Esophagus (tissue), 2 donors: ENCODE measurements around the gene SPAG4. TPM values are rescaled to one million over a fixed set of nuclear protein-coding genes. Genes with fewer than 3 reads are reported as not detected.

ENCODE experiments used
- H3K27ac ChIP-seq, 2 donors: one replicate each; pipeline ENCODE4 v1.5.1; 2013; ENCODE audit warnings: low read depth in 2 of 2, mild to moderate bottlenecking in 2 of 2, inconsistent platforms in 1 of 2, low read length in 1 of 2, moderate library complexity in 1 of 2
- H3K27me3 ChIP-seq, 2 donors: one replicate each; pipeline ENCODE4 v1.6.1; 2013; ENCODE audit warnings: low read length in 2 of 2, control low read depth in 1 of 2, mild to moderate bottlenecking in 1 of 2; ENCODE audit not compliant: insufficient read depth in 2 of 2, control insufficient read depth in 1 of 2
- H3K36me3 ChIP-seq, 2 donors: one replicate each; pipeline ENCODE4 v1.6.1; 2013; ENCODE audit warnings: low read length in 1 of 2; ENCODE audit not compliant: control insufficient read depth in 2 of 2, insufficient read depth in 2 of 2
- H3K4me1 ChIP-seq, 2 donors: one replicate each; pipeline ENCODE4 v1.6.1; 2013; ENCODE audit warnings: low read length in 1 of 2; ENCODE audit not compliant: control insufficient read depth in 2 of 2, insufficient read depth in 2 of 2
- H3K4me3 ChIP-seq, 2 donors: one replicate each; pipeline ENCODE4 v1.5.1; 2013; ENCODE audit warnings: low read length in 2 of 2, mild to moderate bottlenecking in 2 of 2, low read depth in 1 of 2, moderate library complexity in 1 of 2
- H3K9me3 ChIP-seq, 2 donors: one replicate each; pipeline ENCODE4 v1.6.1; 2013; ENCODE audit warnings: mild to moderate bottlenecking in 2 of 2, low read depth in 1 of 2, low read length in 1 of 2, moderate library complexity in 1 of 2; ENCODE audit not compliant: control insufficient read depth in 2 of 2, insufficient read depth in 1 of 2
- WGBS, 2 donors: extraction: QIAGEN DNeasy Blood & Tissue Kit; methylation state at CpG; one replicate each; pipeline ENCODE4 v1.1.7; 2013; 5-methylcytosine and 5-hydroxymethylcytosine counted together
- polyA plus RNA-seq, 2 donors: library from polyadenylated mRNA; stranded (reverse); fragments of 200-250 nt; gene quantifications; one replicate each; pipeline ENCODE4 v1.2.3, GENCODE V29; 2013
- donor health status: healthy with polysubstance abuse.
- donor health status: Bipolar disorder and iron deficiency.

The SPAG4 gene
- polyA plus RNA-seq, 2 donors: 1.6 to 3.8 TPM

DNA sequence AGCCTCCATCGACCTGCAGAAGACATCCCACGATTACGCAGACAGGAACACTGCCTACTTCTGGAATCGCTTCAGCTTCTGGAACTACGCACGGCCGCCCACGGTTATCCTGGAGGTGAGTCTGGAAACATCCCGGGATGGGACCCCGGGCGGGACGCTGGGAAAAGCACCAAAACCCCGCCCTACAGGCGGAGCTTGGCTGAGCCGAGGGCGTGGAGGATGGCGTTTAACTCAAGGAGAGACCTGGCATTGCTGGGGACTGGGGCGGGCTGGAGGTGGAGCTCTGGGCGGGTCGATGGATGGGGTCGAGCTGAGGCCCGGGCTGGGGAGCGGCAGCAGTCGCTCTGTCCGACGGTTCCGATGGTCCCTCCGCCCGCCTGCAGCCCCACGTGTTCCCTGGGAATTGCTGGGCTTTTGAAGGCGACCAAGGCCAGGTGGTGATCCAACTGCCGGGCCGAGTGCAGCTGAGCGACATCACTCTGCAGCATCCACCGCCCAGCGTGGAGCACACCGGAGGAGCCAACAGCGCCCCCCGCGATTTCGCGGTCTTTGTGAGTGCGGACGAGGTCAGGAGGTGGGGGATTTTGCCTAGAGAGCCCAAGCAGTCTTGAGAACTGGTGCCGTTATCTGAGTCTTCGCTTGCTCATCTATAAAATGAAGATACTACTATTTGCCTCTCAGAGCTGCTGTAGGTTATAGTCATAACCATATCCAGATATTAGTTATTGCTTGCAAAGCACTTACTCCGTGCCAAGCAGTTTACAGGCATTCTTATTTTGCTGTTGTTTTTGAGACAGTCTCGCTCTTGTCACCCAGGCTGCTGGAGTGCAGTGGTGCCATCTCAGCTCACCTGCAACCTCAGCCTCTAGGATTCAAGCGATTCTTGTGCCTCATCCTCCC lies 3.8 kb downstream of the SPAG4 start:
- Histone ChIP-seq H3K27ac (peak overlapping the region; percentile 34 to 42), H3K9me3 (no peaks in the 10 kb centered on the region), H3K4me1 (peaks cover 7 to 9% of the 10 kb centered on the region in 2 donors), H3K27me3 (no peaks in the 10 kb centered on the region), H3K36me3 (peaks cover 0 to 3% of the 10 kb centered on the region in 2 donors), H3K4me3 (peak overlapping the region; percentile 45 to 54)
- WGBS, 2 donors: 5% methylated on average over 49 of the region's 49 CpGs

DNA sequence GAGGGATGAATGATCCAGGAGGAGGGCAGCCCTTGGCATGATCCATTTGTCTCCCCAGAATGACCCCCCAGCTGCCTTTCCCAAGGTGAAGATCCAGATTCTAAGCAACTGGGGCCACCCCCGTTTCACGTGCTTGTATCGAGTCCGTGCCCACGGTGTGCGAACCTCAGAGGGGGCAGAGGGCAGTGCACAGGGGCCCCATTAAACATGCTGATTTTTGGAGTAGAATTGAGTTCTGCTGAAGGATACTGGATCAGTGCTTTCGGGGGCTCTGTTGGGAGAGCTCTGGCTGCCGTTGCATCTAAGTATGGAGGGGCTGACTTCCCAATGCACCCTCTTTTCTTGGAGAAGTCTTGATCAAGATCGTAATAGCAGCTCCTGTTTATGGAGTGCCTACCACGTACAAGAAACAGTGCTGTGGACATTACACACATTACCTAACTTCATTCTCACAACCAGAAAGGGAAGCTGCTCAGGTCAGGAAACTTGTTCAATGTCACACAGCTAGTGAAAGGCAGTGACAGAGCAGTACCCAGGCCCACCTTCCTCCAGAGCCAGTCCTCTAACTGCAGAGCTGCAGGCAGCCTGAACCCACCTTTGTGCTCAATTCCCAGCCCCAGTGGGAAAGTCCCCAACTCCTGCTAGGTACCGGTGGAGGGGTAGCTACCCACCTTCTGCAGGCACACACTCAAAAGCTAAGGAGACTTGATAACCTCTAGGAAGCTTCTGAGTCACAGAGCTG lies 5.4 kb downstream of the SPAG4 start:
- Histone ChIP-seq H3K9me3 (no peaks in the 10 kb centered on the region), H3K4me1 (peaks cover 6 to 7% of the 10 kb centered on the region in 2 donors), H3K4me3 (no peak overlapping the region), H3K36me3 (peaks cover 0 to 6% of the 10 kb centered on the region in 2 donors), H3K27me3 (no peaks in the 10 kb centered on the region), H3K27ac (no peak overlapping the region)
- WGBS, 2 donors: 88 to 91% methylated on average over 11 of the region's 11 CpGs

DNA sequence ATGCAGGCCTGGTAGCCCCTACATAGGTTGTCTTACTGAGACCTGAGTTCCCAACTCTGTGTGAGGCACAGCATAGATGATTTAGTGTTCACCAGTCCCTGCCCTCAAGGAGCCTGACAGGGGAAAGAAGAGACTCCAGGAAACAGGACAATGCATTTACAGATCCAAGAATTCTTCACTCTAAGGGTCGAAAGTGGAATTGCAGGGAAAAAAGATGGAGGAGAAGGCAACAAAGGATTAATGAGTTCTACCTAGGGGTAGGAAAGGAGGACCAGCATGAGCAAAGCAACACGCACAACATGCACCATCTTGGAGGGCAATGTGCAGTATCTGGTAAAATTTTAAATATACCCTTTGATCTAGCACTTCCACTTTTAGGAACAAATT lies 5.9 kb downstream of the SPAG4 start:
- Histone ChIP-seq H3K27me3 (no peaks in the 10 kb centered on the region), H3K4me3 (no peak overlapping the region), H3K36me3 (peaks cover 0 to 11% of the 10 kb centered on the region in 2 donors), H3K4me1 (peaks cover 6 to 7% of the 10 kb centered on the region in 2 donors), H3K9me3 (no peaks in the 10 kb centered on the region), H3K27ac (no peak overlapping the region)
- 88 to 89% methylated on average over 2 of the region's 2 CpGs for WGBS, 2 donors

DNA sequence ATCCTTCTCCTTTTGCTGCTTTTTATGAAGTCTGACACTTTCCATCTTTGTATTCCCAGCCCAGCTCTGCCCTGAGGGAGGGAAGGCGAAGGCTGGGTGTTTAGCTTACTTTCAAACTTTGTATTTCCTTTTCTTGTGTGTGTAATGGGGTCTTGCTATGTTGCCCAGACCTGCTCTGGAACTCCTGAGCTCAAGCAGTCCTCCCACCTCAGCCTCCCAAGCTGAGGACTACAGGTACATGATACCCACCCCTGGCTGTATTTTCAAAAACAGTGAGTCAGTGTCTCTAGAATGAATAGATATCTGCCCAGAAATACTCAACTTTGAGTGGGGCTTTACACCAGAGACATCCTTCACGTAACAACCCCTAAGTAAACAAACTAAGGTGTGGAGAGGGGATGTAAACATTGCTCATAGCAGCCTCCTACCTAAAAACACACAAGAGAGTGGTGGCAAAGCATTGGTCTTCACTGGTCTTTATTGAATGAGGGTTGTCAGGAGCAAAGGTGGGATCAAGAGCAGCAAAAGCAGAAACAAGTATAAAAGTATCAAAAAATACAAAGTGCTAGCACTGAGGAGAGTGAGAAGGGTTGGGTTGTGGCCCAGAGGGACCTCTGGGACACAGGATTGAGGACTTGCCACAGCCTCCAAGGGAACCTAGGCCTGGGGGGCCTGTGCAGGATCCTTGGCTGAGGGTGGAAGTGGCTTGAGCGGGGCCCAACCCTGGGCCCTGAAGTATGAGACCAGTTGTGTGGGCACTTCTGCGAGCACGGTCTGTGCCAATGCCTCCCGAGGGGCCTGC lies 10.2 kb downstream of the SPAG4 start:
- Histone ChIP-seq H3K36me3 (peaks cover 2 to 20% of the 10 kb centered on the region in 2 donors), H3K4me3 (no peak overlapping the region), H3K27ac (no peak overlapping the region), H3K9me3 (no peaks in the 10 kb centered on the region), H3K27me3 (no peaks in the 10 kb centered on the region), H3K4me1 (no peaks in the 10 kb centered on the region)
- WGBS, 2 donors: 89 to 95% methylated on average over 6 of the region's 6 CpGs

DNA sequence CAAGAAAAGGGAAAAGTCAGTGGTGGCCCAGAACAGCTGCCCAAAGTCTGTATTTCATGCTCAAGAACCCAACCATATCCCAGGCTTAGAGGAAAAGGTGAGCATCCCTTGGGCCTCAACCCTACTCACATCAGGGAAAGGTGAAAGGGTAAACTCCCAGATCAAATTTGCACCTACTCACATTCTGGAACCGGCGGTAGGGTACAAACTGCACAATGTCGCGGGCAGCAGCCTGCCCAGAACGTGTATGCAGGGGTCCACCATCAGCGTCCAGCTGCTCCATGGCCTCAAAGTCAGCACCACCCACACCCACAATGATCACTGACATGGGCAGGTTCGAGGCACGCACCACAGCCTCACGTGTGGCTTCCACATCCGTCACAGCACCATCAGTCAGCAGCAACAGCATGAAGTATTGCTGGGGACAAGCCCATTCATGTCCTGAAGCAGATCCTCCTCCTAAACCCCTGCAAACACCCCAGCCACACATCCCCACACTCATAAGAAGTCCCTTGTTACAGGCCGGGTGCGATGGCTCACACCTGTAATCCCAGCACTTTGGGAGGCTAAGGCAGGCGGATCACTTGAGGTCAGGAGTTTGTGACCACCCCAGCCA lies 10.9 kb downstream of the SPAG4 start:
- Histone ChIP-seq H3K36me3 (peaks cover 9 to 23% of the 10 kb centered on the region in 2 donors), H3K9me3 (no peaks in the 10 kb centered on the region), H3K27me3 (no peaks in the 10 kb centered on the region), H3K4me3 (no peak overlapping the region), H3K4me1 (no peaks in the 10 kb centered on the region), H3K27ac (no peak overlapping the region)
- WGBS, 2 donors: 84 to 86% methylated on average over 13 of the region's 13 CpGs

DNA sequence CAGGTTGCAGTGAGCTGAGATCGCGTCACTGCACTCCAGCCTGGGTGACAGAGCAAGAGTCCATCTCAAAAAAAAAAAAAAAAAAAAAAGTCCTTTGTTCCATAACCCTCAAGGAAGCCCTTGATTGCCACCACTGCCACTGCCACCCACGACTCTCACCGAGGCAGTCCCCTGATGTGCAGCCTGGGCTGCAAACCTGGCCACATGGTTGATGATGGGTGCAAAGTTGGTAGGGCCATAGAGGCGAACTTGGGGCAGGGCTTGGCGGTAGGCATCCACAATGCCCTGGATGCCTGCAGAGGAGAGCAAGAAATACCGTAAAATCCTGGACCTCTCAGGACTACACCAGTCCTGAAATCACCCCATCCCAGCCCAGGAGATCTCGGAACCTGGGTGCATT lies 11.5 kb downstream of the SPAG4 start:
- peaks cover 13 to 25% of the 10 kb centered on the region in 2 donors for H3K36me3 ChIP-seq
- no peak overlapping the region for H3K4me3 ChIP-seq
- no peaks in the 10 kb centered on the region for H3K27me3 ChIP-seq
- H3K4me1 ChIP-seq: no peaks in the 10 kb centered on the region
- no peak overlapping the region for H3K27ac ChIP-seq
- H3K9me3 ChIP-seq: no peaks in the 10 kb centered on the region
- 96 to 97% methylated on average over 8 of the region's 8 CpGs for WGBS, 2 donors

DNA sequence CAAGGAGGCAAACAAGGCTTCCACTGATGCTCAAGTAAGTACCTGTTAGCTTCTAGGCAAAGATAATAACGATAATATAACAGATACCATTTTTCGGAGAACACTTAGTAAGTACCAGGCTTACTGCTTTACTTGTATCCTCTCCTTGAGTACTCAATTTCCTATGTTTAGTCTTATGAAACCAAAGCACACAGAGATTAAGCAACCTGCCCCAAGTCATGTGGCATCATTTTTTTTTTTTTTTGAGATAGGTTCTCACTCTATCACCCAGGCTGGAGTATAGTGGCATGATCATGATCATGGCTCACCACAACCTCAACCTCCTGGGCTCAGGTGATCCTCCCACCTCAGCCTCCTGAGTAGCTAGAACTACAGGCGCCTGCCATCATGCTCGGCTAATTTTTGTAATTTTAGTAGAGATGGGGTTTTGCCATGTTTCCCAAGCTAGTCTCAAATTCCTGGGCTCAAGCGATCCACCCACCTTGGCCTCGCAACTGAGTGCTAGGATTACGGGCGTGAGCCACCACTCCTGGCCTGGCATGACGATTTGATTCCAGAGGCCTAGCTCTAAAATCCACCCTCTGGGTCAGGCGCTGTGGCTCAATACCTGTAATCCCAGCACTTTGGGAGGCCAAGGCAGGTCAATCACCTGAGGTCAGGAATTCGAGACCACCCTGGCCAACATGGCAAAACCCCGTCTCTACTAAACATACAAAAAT lies 14.0 kb downstream of the SPAG4 start:
- no peaks in the 10 kb centered on the region for H3K9me3 ChIP-seq

DNA sequence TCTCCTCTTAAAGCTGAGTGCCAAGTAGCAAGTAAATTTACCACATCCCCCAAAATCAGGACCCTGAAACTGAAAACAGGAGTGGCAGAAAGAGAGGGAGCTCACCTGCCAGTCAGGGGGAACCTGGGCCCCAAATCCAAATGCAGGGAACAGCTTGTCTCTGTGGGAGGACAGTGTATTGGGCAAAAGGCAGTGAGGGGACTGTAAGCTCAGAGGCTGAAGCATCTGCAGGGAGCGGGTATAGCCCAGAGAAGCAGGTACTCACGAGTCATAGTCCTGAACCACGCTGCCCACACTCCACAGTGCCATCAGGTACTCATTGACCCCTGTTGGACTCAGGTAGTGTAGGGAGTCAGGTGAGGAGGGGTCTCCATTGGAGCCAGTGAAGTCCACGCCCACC lies 15.0 kb downstream of the SPAG4 start:
- H3K27ac ChIP-seq: no peak overlapping the region
- H3K36me3 ChIP-seq: peaks cover 13 to 28% of the 10 kb centered on the region in 2 donors
- H3K4me3 ChIP-seq: no peak overlapping the region
- WGBS, 2 donors: 98% methylated on average over 4 of the region's 4 CpGs
- H3K9me3 ChIP-seq: no peaks in the 10 kb centered on the region
- H3K27me3 ChIP-seq: no peaks in the 10 kb centered on the region
- H3K4me1 ChIP-seq: peaks cover 0 to 2% of the 10 kb centered on the region in 2 donors

More for the DNA sequence above, 14.0 kb downstream of the SPAG4 start:
- H3K27me3 ChIP-seq: no peaks in the 10 kb centered on the region
- H3K4me1 ChIP-seq: peaks cover 0 to 2% of the 10 kb centered on the region in 2 donors
- 93 to 94% methylated on average over 12 of the region's 12 CpGs for WGBS, 2 donors
- no peak overlapping the region for H3K27ac ChIP-seq
- H3K36me3 ChIP-seq: peaks cover 13 to 31% of the 10 kb centered on the region in 2 donors
- H3K4me3 ChIP-seq: no peak overlapping the region
